K562 (cell line): Measurements from ENCODE around the gene CARMIL1. TPM values are rescaled to one million over a fixed set of nuclear protein-coding genes. Genes with fewer than 3 reads are reported as not detected.

ENCODE experiments used
- ATAC-seq: fragments of 200-7000 bp; cut with Tn5 transposase; 3 replicates; pipeline ENCODE4 v1.9.1; 2020; ENCODE audit warnings: moderate library complexity
- BruUV-seq: library from RNA; stranded (reverse); fragments of 400-500 nt; replicated peaks from 2 replicates; lab custom pipeline; 2021; lab: Mats Ljungman, UMichigan
- CTCF ChIA-PET: fragments of 300-600 bp; formaldehyde crosslinking; extraction: SDS; loops from one replicate; lab custom pipeline; 2021; ENCODE audit warnings: low intra/inter-chr PET ratio; lab: Yijun Ruan, JAX
- POLR2A ChIA-PET: fragments of 300-600, 350-650 bp; sonication (Branson Sonifier 250); formaldehyde crosslinking; extraction: SDS; loops from one replicate; lab custom pipeline; 2021; ENCODE audit warnings: antibody characterized with exemption, inconsistent platforms; lab: Yijun Ruan, JAX
- DNase-seq, 4 experiments: peaks; one replicate each; pipeline versions ENCODE4 v3.0.0 to v3.0.0-alpha.2; 2011 to 2018; ENCODE audit warnings: low spot score in 3 of 4, mixed read lengths in 3 of 4; ENCODE audit errors: extremely low read depth in 1 of 4
- FAIRE-seq: peaks from 2 replicates; lab custom pipeline; 2011; peaks lifted over from hg19 to GRCh38; lab: Jason Lieb, UNC
- H2AFZ ChIP-seq: 2 replicates; pipeline ENCODE4 v1.6.0; 2011; ENCODE audit warnings: low read depth, low read length, control low read depth, inconsistent platforms
- H3K27ac ChIP-seq: fragments of 200-600 bp; 3 replicates; pipeline ENCODE4 v1.8.0; 2011; ENCODE audit warnings: low read depth, mild to moderate bottlenecking, control low read depth, inconsistent platforms, low read length, moderate library complexity, mixed read lengths; ENCODE audit errors: extremely low read depth
- H3K27me3 ChIP-seq, 2 experiments: fragments of 300-600 bp in 1 of 2; 2 replicates in 1 of 2; 3 replicates in 1 of 2; pipeline versions ENCODE4 v1.6.0 to v1.8.0; 2011; ENCODE audit warnings: inconsistent platforms in 2 of 2, low read length in 2 of 2, mild to moderate bottlenecking in 1 of 2, mixed read lengths in 1 of 2, moderate library complexity in 1 of 2; ENCODE audit not compliant: control insufficient read depth in 2 of 2, insufficient read depth in 2 of 2
- H3K36me3 ChIP-seq: fragments of 300-600 bp; 3 replicates; pipeline ENCODE4 v1.8.0; 2011; ENCODE audit warnings: mild to moderate bottlenecking, low read length, inconsistent platforms; ENCODE audit not compliant: control insufficient read depth, insufficient read depth
- H3K4me1 ChIP-seq, 2 experiments: fragments of 200-600 bp in 1 of 2; replicated peaks in 1 of 2; 2 replicates in 1 of 2; 3 replicates in 1 of 2; pipeline versions ENCODE4 v1.5.1 to v1.8.0; 2011; ENCODE audit warnings: inconsistent platforms in 2 of 2, low read length in 2 of 2, mild to moderate bottlenecking in 1 of 2, mixed read lengths in 1 of 2, moderate library complexity in 1 of 2; ENCODE audit not compliant: control insufficient read depth in 2 of 2, insufficient read depth in 2 of 2
- H3K4me2 ChIP-seq: 2 replicates; pipeline ENCODE4 v1.6.1; 2011; ENCODE audit warnings: low read length, control low read depth, inconsistent platforms, mixed read lengths; ENCODE audit not compliant: insufficient read depth
- H3K4me3 ChIP-seq: fragments of 200-600 bp; sonication (generic), shearing (Covaris generic); 2 replicates; pipeline ENCODE4 v1.5.1; 2016; ENCODE audit warnings: control low read depth, inconsistent platforms
- H3K79me2 ChIP-seq: fragments of 200-600 bp; 3 replicates; pipeline ENCODE4 v1.8.0; 2011; ENCODE audit warnings: low read length, inconsistent platforms; ENCODE audit not compliant: control insufficient read depth, insufficient read depth
- H3K9ac ChIP-seq, 2 experiments: 2 replicates each; pipeline versions ENCODE4 v1.6.0 to v1.6.1; 2011; ENCODE audit warnings: low read depth in 2 of 2, low read length in 2 of 2, control low read depth in 1 of 2, inconsistent platforms in 1 of 2, mild to moderate bottlenecking in 1 of 2, mixed read lengths in 1 of 2; ENCODE audit not compliant: insufficient read depth in 1 of 2
- H3K9me1 ChIP-seq: one replicate; pipeline ENCODE4 v1.6.0; 2011; ENCODE audit warnings: inconsistent platforms, mild to moderate bottlenecking, low read length, moderate library complexity; ENCODE audit not compliant: control insufficient read depth, insufficient read depth
- H3K9me3 ChIP-seq: replicated peaks from 2 replicates; pipeline ENCODE4 v1.5.1; 2011; ENCODE audit warnings: low read depth, low read length, inconsistent platforms; ENCODE audit not compliant: control insufficient read depth, insufficient read depth
- H4K20me1 ChIP-seq: replicated peaks from 2 replicates; pipeline ENCODE4 v1.6.1; 2011; ENCODE audit warnings: low read length, inconsistent platforms, mixed read lengths; ENCODE audit not compliant: control insufficient read depth, insufficient read depth
- BHLHE40 ChIP-seq: IDR thresholded peaks from 2 replicates; pipeline ENCODE4 v1.6.1; 2011; ENCODE audit warnings: low read length, improper control_type of control experiment
- BRF2 ChIP-seq: IDR thresholded peaks from 3 replicates; pipeline ENCODE4 v1.6.1; 2011; ENCODE audit warnings: borderline replicate concordance, mild to moderate bottlenecking; ENCODE audit not compliant: insufficient read length, insufficient read depth
- CC2D1A ChIP-seq: fragments of 450-650 bp; IDR thresholded peaks from 2 replicates; pipeline ENCODE4 v1.6.1; 2017; ENCODE audit warnings: mild to moderate bottlenecking
- DDX20 ChIP-seq: fragments of 450-650 bp; IDR thresholded peaks from 2 replicates; pipeline ENCODE4 v1.6.1; 2016; ENCODE audit warnings: missing genetic modification characterization, low read depth, mild to moderate bottlenecking, missing compliant biosample characterization, moderate library complexity
- E2F6 ChIP-seq, 2 experiments: IDR thresholded peaks; 2 replicates each; pipeline ENCODE4 v1.6.1; 2011; ENCODE audit warnings: borderline replicate concordance in 1 of 2, control low read depth in 1 of 2, low read depth in 1 of 2, low read length in 1 of 2, mild to moderate bottlenecking in 1 of 2, mixed read lengths in 1 of 2, moderate library complexity in 1 of 2; ENCODE audit not compliant: insufficient read depth in 1 of 2, insufficient read length in 1 of 2, poor library complexity in 1 of 2, severe bottlenecking in 1 of 2; ENCODE audit errors: extremely low read depth in 1 of 2
- FOXP4 ChIP-seq: sonication (generic); formaldehyde crosslinking; IDR thresholded peaks from 2 replicates; pipeline ENCODE4 v1.8.0; 2022; ENCODE audit warnings: mild to moderate bottlenecking, missing genetic modification reagents, borderline replicate concordance
- HDAC8 ChIP-seq: fragments of 450-650 bp; IDR thresholded peaks from 2 replicates; pipeline ENCODE4 v1.6.1; 2016; ENCODE audit warnings: mild to moderate bottlenecking, missing genetic modification characterization, moderate library complexity, missing compliant biosample characterization
- HLTF ChIP-seq: fragments of 450-650 bp; IDR thresholded peaks from 2 replicates; pipeline ENCODE4 v1.6.1; 2016
- NCOA4 ChIP-seq: fragments of 450-650 bp; IDR thresholded peaks from 2 replicates; pipeline ENCODE4 v1.6.1; 2018; ENCODE audit warnings: mild to moderate bottlenecking; ENCODE audit not compliant: partially characterized antibody
- SIN3B ChIP-seq: fragments of 450-650 bp; IDR thresholded peaks from 2 replicates; pipeline ENCODE4 v1.6.1; 2017; ENCODE audit warnings: low read depth, mild to moderate bottlenecking, moderate library complexity
- WHSC1 ChIP-seq: IDR thresholded peaks from one replicate; pipeline ENCODE4 v1.6.1; 2012; ENCODE audit warnings: low read length, control low read depth, inconsistent platforms
- ZMIZ1 ChIP-seq, 2 experiments: fragments of 150-350 bp in 1 of 2; IDR thresholded peaks; 2 replicates each; pipeline ENCODE4 v1.6.1; 2012 to 2016; ENCODE audit warnings: low read depth in 2 of 2, low read length in 2 of 2, mild to moderate bottlenecking in 1 of 2, moderate library complexity in 1 of 2
- ZNF717 ChIP-seq: fragments of 250-450 bp; sonication (Bioruptor Pico); IDR thresholded peaks from 2 replicates; pipeline ENCODE4 v1.5.0; 2021
- WGBS: fragments of 100-300 bp; shearing (Covaris generic); methylation state at CpG from one replicate; pipeline ENCODE4 v1.1.6; 2016; ENCODE audit warnings: low coverage, mixed read lengths; ENCODE audit not compliant: insufficient coverage; ENCODE audit errors: missing lambda C conversion rate; 5-methylcytosine and 5-hydroxymethylcytosine counted together
- in situ Hi-C: fragments of 300-500 bp; cut with MboI; formaldehyde crosslinking; loops from 4 replicates; pipeline ENCODE4 v1.15.0; 2018; ENCODE audit warnings: inconsistent platforms, mixed read lengths
- intact Hi-C: fragments of 100-400 bp; cut with micrococcal nuclease; formaldehyde crosslinking; loops from 2 replicates; pipeline ENCODE4 v1.14.2; 2022
- polyA plus RNA-seq, 8 experiments: library from polyadenylated mRNA; depleted of rRNA in 4 of 8; stranded (reverse) in 5 of 8; unstranded in 3 of 8; fragments of >200 nt; fragmentation: Nextera tagmentation in 2 of 8; fragmentation: Illumina TruSeq in 1 of 8; extraction: Ambion mirVana in 2 of 8; extraction: Trizol in 1 of 8; gene quantifications; 2 replicates each; pipeline versions ENCODE4 v1.2.1 to v1.2.3, GENCODE V29; 2011 to 2014; ENCODE audit warnings: inconsistent platforms in 1 of 8, missing spikeins in 1 of 8
- total RNA-seq, 7 experiments: library from RNA; depleted of rRNA in 6 of 7; stranded (reverse); fragments of >200 nt in 6 of 7; fragmentation: Illumina TruSeq in 2 of 7; extraction: Trizol in 2 of 7; gene quantifications; 2 replicates each; pipeline versions ENCODE4 v1.2.1 to v1.2.3, GENCODE V29; 2011 to 2021; ENCODE audit warnings: low replicate concordance in 1 of 7

The CARMIL1 gene
- total and polyA plus RNA-seq, 9 of the 15 experiments (the other 6 are each of a cell fraction or from before 2014, with no cell fraction given), result 0.04 to 0.32 (median 0.10) TPM; not detected in 1

DNA sequence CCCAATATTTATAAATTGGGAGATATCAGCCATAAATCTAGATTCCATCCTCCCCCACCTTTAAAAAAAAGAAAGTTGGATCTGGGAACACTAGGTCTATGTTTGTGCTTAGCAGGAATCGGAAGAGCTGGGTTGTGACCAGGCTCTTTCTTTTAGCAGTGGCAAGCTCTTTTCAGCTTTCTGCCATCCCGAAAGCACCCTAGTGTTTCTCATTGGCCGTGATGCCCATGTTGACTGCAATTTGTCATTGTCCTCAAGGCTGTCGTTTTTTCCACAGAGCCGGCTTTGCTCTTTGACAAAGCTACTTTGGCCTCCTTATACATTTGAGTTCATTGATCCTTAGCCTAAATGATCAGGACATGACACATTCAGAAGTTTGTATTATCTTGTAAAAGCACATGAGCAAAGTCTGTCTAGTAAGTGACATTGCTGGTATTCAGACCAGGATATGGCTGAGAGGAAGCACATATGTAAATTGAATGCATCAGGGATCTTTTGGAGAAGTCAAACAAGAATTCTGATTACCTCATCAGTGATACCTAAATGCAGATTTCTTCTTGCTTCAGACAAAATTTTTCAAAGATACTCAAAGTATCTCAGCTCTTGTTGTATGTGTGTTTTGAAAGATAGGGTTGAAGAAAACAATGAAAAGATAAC is 50.1 kb downstream of the CARMIL1 start (continued):
- TF ChIP-seq DDX20 (tag) (no peak), CC2D1A (no peak)

- H3K4me1 ChIP-seq, result no peaks in the 10 kb centered on the region
- ChIA-PET CTCF (no interaction called here), POLR2A (no interaction called here)
- H3K4me3 ChIP-seq, result no peak overlapping the region
- WGBS, result 3% methylated on average over 4 of the region's 4 CpGs
- no TSS peak for BruUV-seq
- no peak overlapping the region for H3K4me2 ChIP-seq
- no peaks in the 10 kb centered on the region for H3K9me1 ChIP-seq
- no peak for DNase-seq
- intact Hi-C loops (no loop called here), in situ Hi-C loops (no loop called here)
- no peaks in the 10 kb centered on the region; the same call in 1 of the 2 replicates for H3K9me3 ChIP-seq
- no peak overlapping the region for H2AFZ ChIP-seq
- ATAC-seq, result no peak
- H3K27me3 ChIP-seq, result no peaks in the 10 kb centered on the region
- no peaks in the 10 kb centered on the region for H3K79me2 ChIP-seq
- no peaks in the 10 kb centered on the region for H4K20me1 ChIP-seq
- H3K36me3 ChIP-seq, result no peaks in the 10 kb centered on the region
- no peak for FAIRE-seq
- no peak overlapping the region for H3K27ac ChIP-seq
- H3K9ac ChIP-seq, result no peak overlapping the region
- TF ChIP-seq SIN3B (no peak), WHSC1 (no peak), NCOA4 (no peak), E2F6 (IDR thresholded peaks at IDR 0.05; ENCODE audit: borderline replicate concordance in 1 of 2, extremely low read depth in 1 of 2, insufficient read depth in 1 of 2, insufficient read length in 1 of 2, low read depth in 1 of 2, low read length in 1 of 2, poor library complexity in 1 of 2, severe bottlenecking in 1 of 2) (no peak), HDAC8 (tag) (no peak), HLTF (no peak), ZNF717 (no peak), ZMIZ1 (IDR thresholded peaks at IDR 0.05; ENCODE audit: low read depth in 2 of 2, low read length in 2 of 2) (no peak), BHLHE40 (no peak), BRF2 (no peak), FOXP4 (CRISPR knock-in tag) (no peak)
These were observed 50.8 kb downstream of the CARMIL1 start for GRCh38 chr6:25329982-25330381.
